Measurements from ENCODE around the gene NEU3. TPM values are rescaled to one million over a fixed set of nuclear protein-coding genes. Genes with fewer than 3 reads are reported as not detected.

NEU3 gene
- total and polyA plus RNA-seq, 2 of the 13 experiments (the other 11 are each of a cell fraction or from before 2014, with no cell fraction given) = 6.3 to 15.3 TPM

- CTCF ChIA-PET (ENCODE audit: low intra/inter-chr PET ratio, low total read pairs) = no interaction called here
- FAIRE-seq = no peak
These were observed 6.8 kb upstream of the NEU3 start for GRCh38 chr11:74981888-74982287.

GRCh38 chr11:74984070-74984469 is 4.7 kb upstream of the NEU3 start:
- no peak for ATAC-seq
- no TSS peak for BruUV-seq (replicated peaks)
- Histone ChIP-seq H3K36me3 (replicated peaks in 1 of 2; ENCODE audit: control insufficient read depth in 1 of 2, insufficient read depth in 2 of 2, low read length in 2 of 2) (peaks cover 2 to 3% of the 10 kb centered on the region in 2 experiments; a peak in 1 of 5 replicates), H3K27me3 (ENCODE audit: control insufficient read depth in 1 of 2, insufficient read depth in 2 of 2, low read length in 2 of 2) (no peaks in the 10 kb centered on the region), H3K9me3 (ENCODE audit: low read length) (no peaks in the 10 kb centered on the region), H3K9ac (ENCODE audit: insufficient read depth, low read depth, low read length) (no peak overlapping the region), H2AFZ (ENCODE audit: low read length) (no peak overlapping the region), H3K27ac (ENCODE audit: extremely low read length, insufficient read depth, low read length) (no peak overlapping the region), H3K4me1 (ENCODE audit: insufficient read depth, low read length) (peaks cover 45% of the 10 kb centered on the region), H3K4me2 (ENCODE audit: low read depth, low read length) (peak overlapping the region; percentile 21; the same call in 1 of the 2 replicates), H4K20me1 (ENCODE audit: insufficient read depth, low read length) (no peaks in the 10 kb centered on the region), H3K79me2 (ENCODE audit: insufficient read depth, low read length) (no peaks in the 10 kb centered on the region), H3K4me3 (replicated peaks in 1 of 3; ENCODE audit: insufficient read depth in 1 of 3, low read depth in 2 of 3, low read length in 3 of 3) (no peak overlapping the region)
- DNase-seq (ENCODE audit: low spot score) = peak; percentile 29
- in situ Hi-C loops (cut with HindIII; ENCODE audit: extremely low pct_ligation_motif_present, low pct_unique_long_range_greater_than_20kb) = no loop called here
- CTCF ChIA-PET (ENCODE audit: low intra/inter-chr PET ratio, low total read pairs) = no interaction called here
- POLR2A ChIA-PET = no interaction called here
- peak; percentile 62 for FAIRE-seq
- WGBS (ENCODE audit: low lambda C conversion rate) = 17% methylated on average over 3 of the region's 3 CpGs
- intact Hi-C loops (cut with micrococcal nuclease; ENCODE audit: unreplicated experiment) = no loop called here
- TF ChIP-seq ZNF136 (CRISPR knock-in tag; IDR thresholded peaks at IDR 0.05; ENCODE audit: low read depth) (no peak), HOMEZ (CRISPR knock-in tag; IDR thresholded peaks at IDR 0.05; ENCODE audit: low read depth) (no peak), PHF21A (CRISPR knock-in tag; IDR thresholded peaks at IDR 0.05) (no peak), RBFOX2 (IDR thresholded peaks at IDR 0.05; ENCODE audit: low read depth, low read length) (no peak), DBP (CRISPR knock-in tag; IDR thresholded peaks at IDR 0.05; ENCODE audit: not compliant biosample characterization) (no peak), PPARG (CRISPR knock-in tag; conservative IDR thresholded peaks at IDR 0.05) (peak; percentile 42; the same call in 1 of the 2 replicates), HNF4A (CRISPR knock-in tag; IDR thresholded peaks at IDR 0.05) (peak; percentile 24; the same call in 1 of the 2 replicates), BCL6 (CRISPR knock-in tag; IDR thresholded peaks at IDR 0.05) (peak; percentile 51), SCMH1 (CRISPR knock-in tag; IDR thresholded peaks at IDR 0.05; ENCODE audit: borderline replicate concordance) (no peak), ZSCAN21 (CRISPR knock-in tag; IDR thresholded peaks at IDR 0.05; ENCODE audit: borderline replicate concordance) (no peak), ZFP82 (CRISPR knock-in tag; IDR thresholded peaks at IDR 0.05; ENCODE audit: borderline replicate concordance) (no peak), MIER3 (CRISPR knock-in tag; IDR thresholded peaks at IDR 0.05; ENCODE audit: borderline replicate concordance) (no peak)

More at GRCh38 chr11:74981888-74982287, 6.8 kb upstream of the NEU3 start:
- BruUV-seq (replicated peaks) = no TSS peak
- Histone ChIP-seq H3K36me3 (replicated peaks in 1 of 2; ENCODE audit: control insufficient read depth in 1 of 2, insufficient read depth in 2 of 2, low read length in 2 of 2) (peaks cover 8 to 10% of the 10 kb centered on the region in 2 experiments; a peak in 3 of 5 replicates), H2AFZ (ENCODE audit: low read length) (no peak overlapping the region), H3K27ac (ENCODE audit: extremely low read length, insufficient read depth, low read length) (no peak overlapping the region), H3K27me3 (ENCODE audit: control insufficient read depth in 1 of 2, insufficient read depth in 2 of 2, low read length in 2 of 2) (no peaks in the 10 kb centered on the region), H4K20me1 (ENCODE audit: insufficient read depth, low read length) (no peaks in the 10 kb centered on the region), H3K4me1 (ENCODE audit: insufficient read depth, low read length) (peaks cover 45% of the 10 kb centered on the region), H3K79me2 (ENCODE audit: insufficient read depth, low read length) (no peaks in the 10 kb centered on the region), H3K4me3 (replicated peaks in 1 of 3; ENCODE audit: insufficient read depth in 1 of 3, low read depth in 2 of 3, low read length in 3 of 3) (no peak overlapping the region), H3K4me2 (ENCODE audit: low read depth, low read length) (no peak overlapping the region), H3K9me3 (ENCODE audit: low read length) (no peaks in the 10 kb centered on the region), H3K9ac (ENCODE audit: insufficient read depth, low read depth, low read length) (no peak overlapping the region)
- in situ Hi-C loops (cut with HindIII; ENCODE audit: extremely low pct_ligation_motif_present, low pct_unique_long_range_greater_than_20kb) (no loop called here), intact Hi-C loops (cut with micrococcal nuclease; ENCODE audit: unreplicated experiment) (no loop called here)
- WGBS (ENCODE audit: low lambda C conversion rate) = 55% methylated on average over 1 of the region's 1 CpG
- TF ChIP-seq ARID3A (IDR thresholded peaks at IDR 0.05; ENCODE audit: low read depth, low read length) = peak; percentile 77; the same call in 1 of the 2 replicates
- no peak for TF ChIP-seq ZKSCAN1 (IDR thresholded peaks at IDR 0.05; ENCODE audit: low read length)
- DNase-seq (ENCODE audit: low spot score) (peak; percentile 45), ATAC-seq (peak; percentile 68)
- POLR2A ChIA-PET = no interaction called here
